A673 (cell line): ENCODE data around the gene CD244. TPM values are rescaled to one million over a fixed set of nuclear protein-coding genes. Genes with fewer than 3 reads are reported as not detected.

Source experiments
- BruUV-seq: library from RNA; stranded (reverse); fragments of 400-500 nt; replicated peaks from 2 replicates; lab custom pipeline; 2021; lab: Mats Ljungman, UMichigan
- CTCF ChIA-PET: fragments of 300-600 bp; sonication (Branson Sonifier 250); formaldehyde crosslinking; loops from one replicate; lab custom pipeline; 2022; ENCODE audit warnings: antibody characterized with exemption; lab: Charles Lee
- POLR2A ChIA-PET: fragments of 300-600 bp; sonication (Branson Sonifier 250); formaldehyde crosslinking; loops from one replicate; lab custom pipeline; 2022; ENCODE audit warnings: antibody characterized with exemption; ENCODE audit not compliant: low non-redundant PET; lab: Charles Lee
- DNase-seq: peaks from one replicate; pipeline ENCODE4 v3.0.0-alpha.2; 2015; ENCODE audit warnings: low spot score
- H3K27ac ChIP-seq: fragments of 200-600 bp; sonication (generic); 2 replicates; pipeline ENCODE4 v1.5.1; 2016; ENCODE audit warnings: mixed run types, low read depth, mild to moderate bottlenecking, mixed read lengths, antibody characterized with exemption, low read length; ENCODE audit not compliant: poor library complexity, severe bottlenecking
- H3K27me3 ChIP-seq: fragments of 200-600 bp; sonication (generic); replicated peaks from 2 replicates; pipeline ENCODE4 v1.6.1; 2017; ENCODE audit warnings: mixed run types, low read depth, mild to moderate bottlenecking, mixed read lengths, antibody characterized with exemption, low read length; ENCODE audit not compliant: insufficient read depth, poor library complexity
- H3K36me3 ChIP-seq: fragments of 200-600 bp; sonication (generic); 2 replicates; pipeline ENCODE4 v1.6.1; 2016; ENCODE audit warnings: mixed run types, mild to moderate bottlenecking, mixed read lengths, antibody characterized with exemption, low read length; ENCODE audit not compliant: insufficient read depth, poor library complexity, severe bottlenecking
- H3K4me1 ChIP-seq: fragments of 200-600 bp; sonication (generic); 2 replicates; pipeline ENCODE4 v1.6.1; 2017; ENCODE audit warnings: mixed run types, mild to moderate bottlenecking, mixed read lengths, antibody characterized with exemption, low read length; ENCODE audit not compliant: insufficient read depth, poor library complexity, severe bottlenecking
- H3K4me3 ChIP-seq: fragments of 200-600 bp; sonication (generic); 2 replicates; pipeline ENCODE4 v1.5.1; 2016; ENCODE audit warnings: low read depth, mixed run types, mild to moderate bottlenecking, mixed read lengths, low read length; ENCODE audit not compliant: poor library complexity, severe bottlenecking
- H3K9me3 ChIP-seq: fragments of 200-600 bp; sonication (generic); 2 replicates; pipeline ENCODE4 v1.6.1; 2016; ENCODE audit warnings: mixed run types, low read depth, mild to moderate bottlenecking, mixed read lengths, antibody characterized with exemption, low read length; ENCODE audit not compliant: poor library complexity, severe bottlenecking
- CTCF ChIP-seq: fragments of 300-800, 200-600 bp; sonication (generic); conservative IDR thresholded peaks from 2 replicates; pipeline ENCODE4 v1.5.1; 2017; ENCODE audit warnings: low read depth, mild to moderate bottlenecking, antibody characterized with exemption, low read length, moderate library complexity, mixed read lengths
- EZH2 ChIP-seq: fragments of 200-600 bp; sonication (generic); IDR thresholded peaks from 2 replicates; pipeline ENCODE4 v1.6.1; 2017; ENCODE audit warnings: borderline replicate concordance, low read depth, mild to moderate bottlenecking, mixed read lengths, antibody characterized with exemption, low read length; ENCODE audit not compliant: poor library complexity, severe bottlenecking
- intact Hi-C: fragments of 100-400 bp; cut with micrococcal nuclease; formaldehyde crosslinking; loops from one replicate; pipeline ENCODE4 v1.10.0; 2022; ENCODE audit not compliant: unreplicated experiment
- total RNA-seq: library from RNA; stranded (reverse); gene quantifications from 2 replicates; pipeline ENCODE4 v1.2.3, GENCODE V29; 2021

Gene CD244
- total RNA-seq, 1 experiment from 2014 or later = not detected

DNA sequence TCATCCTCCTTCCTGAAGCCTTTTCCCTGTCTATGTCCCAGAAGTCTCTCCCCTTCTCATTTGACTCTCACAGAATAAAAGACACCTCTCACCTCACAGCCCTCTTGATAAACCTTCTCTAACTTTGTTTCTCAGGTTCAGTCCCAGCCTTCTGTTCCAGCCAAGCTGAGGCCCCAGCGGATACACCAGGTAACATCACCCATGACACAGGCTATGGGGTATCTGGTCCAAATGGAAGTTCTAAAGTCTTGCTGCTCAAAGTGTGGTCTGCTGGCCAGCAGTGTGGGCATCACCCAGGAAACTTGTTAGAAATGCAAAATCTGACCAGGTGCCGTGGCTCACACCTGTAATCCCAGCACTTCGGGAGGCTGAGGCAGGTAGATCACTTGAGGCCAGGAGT is 43.5 kb downstream of the CD244 start:
- intact Hi-C loops = no loop called here
- Histone ChIP-seq H3K27me3 (no peaks in the 10 kb centered on the region), H3K27ac (no peak overlapping the region), H3K9me3 (no peaks in the 10 kb centered on the region), H3K4me3 (no peak overlapping the region), H3K36me3 (no peaks in the 10 kb centered on the region), H3K4me1 (no peaks in the 10 kb centered on the region)
- no peak for TF ChIP-seq EZH2
- no peak for TF ChIP-seq CTCF
- ChIA-PET CTCF (no interaction called here), POLR2A (no interaction called here)
- no peak for DNase-seq
- no TSS peak for BruUV-seq

DNA sequence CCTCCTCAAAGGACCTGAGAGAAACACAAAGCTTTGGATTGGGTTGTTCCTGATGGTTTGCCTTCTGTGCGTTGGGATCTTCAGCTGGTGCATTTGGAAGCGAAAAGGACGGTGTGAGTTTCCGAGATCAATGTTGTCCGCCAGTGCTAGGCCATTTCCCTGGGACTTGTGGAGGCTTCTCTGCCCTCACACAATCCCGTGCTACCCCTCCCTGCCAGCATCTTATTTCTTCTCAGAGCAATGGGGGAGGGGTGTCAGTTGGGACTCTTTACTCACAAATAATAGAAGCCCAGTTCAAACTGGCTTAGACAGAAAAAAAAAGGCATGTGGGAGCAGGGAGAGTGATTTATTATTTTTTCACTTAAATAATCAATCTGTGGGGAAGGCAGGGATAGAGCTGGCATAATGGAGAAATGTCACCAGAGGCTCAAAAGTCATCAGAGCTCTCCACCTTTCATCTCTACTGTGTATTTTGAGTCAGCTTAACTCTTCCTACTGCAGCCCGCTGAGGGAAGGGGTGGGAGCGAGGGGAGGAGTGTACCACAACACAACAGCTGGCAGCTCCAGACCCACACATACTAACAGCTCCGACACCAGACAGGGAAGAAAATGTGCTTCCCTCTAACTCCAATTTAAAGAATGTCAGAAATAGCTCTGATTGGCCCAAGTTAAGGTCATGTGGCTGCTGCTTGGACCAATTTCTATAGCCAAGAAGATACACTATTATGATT is 44.3 kb downstream of the CD244 start:
- intact Hi-C loops = no loop called here
- ChIA-PET CTCF (no interaction called here), POLR2A (no interaction called here)
- Histone ChIP-seq H3K4me1 (no peaks in the 10 kb centered on the region), H3K27me3 (no peaks in the 10 kb centered on the region), H3K27ac (no peak overlapping the region), H3K4me3 (no peak overlapping the region), H3K36me3 (no peaks in the 10 kb centered on the region), H3K9me3 (no peaks in the 10 kb centered on the region)
- DNase-seq = no peak
- no peak for TF ChIP-seq EZH2
- no TSS peak for BruUV-seq

DNA sequence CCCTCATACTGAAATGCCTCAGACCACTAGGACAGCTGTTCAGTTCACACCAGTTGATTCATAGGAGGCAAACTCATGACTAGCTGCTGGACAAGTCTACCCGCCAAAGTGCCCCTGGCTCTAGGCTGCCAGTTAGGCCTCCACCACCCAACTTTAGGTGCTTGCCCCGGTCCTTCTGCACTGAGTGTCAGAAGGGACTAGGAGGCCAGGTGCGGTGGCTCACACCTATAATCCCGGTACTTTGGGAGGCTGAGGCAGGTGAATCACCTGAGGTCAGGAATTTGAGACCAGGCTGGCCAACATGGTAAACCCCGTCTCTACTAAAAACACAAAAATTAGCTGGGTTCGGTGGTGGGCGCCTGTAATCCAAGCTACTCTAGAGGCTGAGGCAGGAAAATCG is 47.8 kb downstream of the CD244 start:
- Histone ChIP-seq H3K9me3 (no peaks in the 10 kb centered on the region), H3K4me1 (no peaks in the 10 kb centered on the region), H3K4me3 (no peak overlapping the region), H3K36me3 (no peaks in the 10 kb centered on the region), H3K27ac (no peak overlapping the region), H3K27me3 (peaks cover 3% of the 10 kb centered on the region)
- BruUV-seq = no TSS peak
- ChIA-PET POLR2A (no interaction called here), CTCF (no interaction called here)
- intact Hi-C loops = no loop called here
- DNase-seq = no peak
- TF ChIP-seq EZH2 (no peak), CTCF (no peak)

- H3K27ac ChIP-seq = no peak overlapping the region
- no TSS peak for BruUV-seq
- ChIA-PET CTCF (no interaction called here), POLR2A (no interaction called here)
- H3K9me3 ChIP-seq = no peaks in the 10 kb centered on the region
- TF ChIP-seq EZH2 = no peak
- TF ChIP-seq CTCF = no peak
- H3K27me3 ChIP-seq = peaks cover 3% of the 10 kb centered on the region
- intact Hi-C loops = no loop called here
- no peak for DNase-seq
- H3K4me1 ChIP-seq = no peaks in the 10 kb centered on the region
- H3K4me3 ChIP-seq = no peak overlapping the region
- H3K36me3 ChIP-seq = no peaks in the 10 kb centered on the region
Measured at GRCh38 chr1:160814316-160814715, 48.4 kb downstream of the CD244 start.
